Glomerular endothelial cell (primary cell): Measurements from ENCODE around the gene IDE. TPM values are rescaled to one million over a fixed set of nuclear protein-coding genes. Genes with fewer than 3 reads are reported as not detected.

Experiments
- DNase-seq: peaks from one replicate; pipeline ENCODE4 v3.0.0-alpha.2; 2011; ENCODE audit warnings: low read depth, low spot score; ENCODE audit errors: extremely low read depth
- total RNA-seq: library from RNA; depleted of rRNA; stranded (reverse); fragments of >200 nt; gene quantifications from 2 replicates; pipeline ENCODE4 v1.2.3, GENCODE V29; 2015

Gene IDE
- total RNA-seq, 1 donor from 2014 or later, result 30.7 TPM

- no peak for DNase-seq
Measured at GRCh38 chr10:92569071-92569470, 4.8 kb downstream of the IDE start.

- no peak for DNase-seq
Measured at GRCh38 chr10:92567952-92568600, 5.8 kb downstream of the IDE start.

GRCh38 chr10:92562424-92562823, 11.5 kb downstream of the IDE start:
- DNase-seq, result no peak

- no peak for DNase-seq
Measured at GRCh38 chr10:92559046-92559445, 14.8 kb downstream of the IDE start.

GRCh38 chr10:92553959-92554358, 19.9 kb downstream of the IDE start:
- no peak for DNase-seq

GRCh38 chr10:92552310-92552709, 21.6 kb downstream of the IDE start:
- DNase-seq, result no peak

- no peak for DNase-seq
Measured at GRCh38 chr10:92550924-92551323, 23.0 kb downstream of the IDE start.

GRCh38 chr10:92547676-92548075, 26.2 kb downstream of the IDE start:
- no peak for DNase-seq

- no peak for DNase-seq
Measured at GRCh38 chr10:92545556-92545955, 28.3 kb downstream of the IDE start.

- DNase-seq, result no peak
Measured at GRCh38 chr10:92544296-92544695, 29.6 kb downstream of the IDE start.

- no peak for DNase-seq
Measured at GRCh38 chr10:92542458-92542857, 31.4 kb downstream of the IDE start.

GRCh38 chr10:92541583-92541982, 32.3 kb downstream of the IDE start:
- DNase-seq, result no peak

GRCh38 chr10:92538231-92538958, 35.5 kb downstream of the IDE start:
- no peak for DNase-seq

- no peak for DNase-seq
Measured at GRCh38 chr10:92530891-92531535, 42.9 kb downstream of the IDE start.

GRCh38 chr10:92530421-92530820, 43.5 kb downstream of the IDE start:
- DNase-seq, result no peak

- no peak for DNase-seq
Measured at GRCh38 chr10:92527716-92528115, 46.2 kb downstream of the IDE start.

- DNase-seq, result no peak
Measured at GRCh38 chr10:92523639-92524038, 50.3 kb downstream of the IDE start.

GRCh38 chr10:92517034-92517655, 56.7 kb downstream of the IDE start:
- peak; percentile 73 for DNase-seq

GRCh38 chr10:92508866-92509265, 65.0 kb downstream of the IDE start:
- DNase-seq, result no peak

GRCh38 chr10:92506336-92506735, 67.6 kb downstream of the IDE start:
- DNase-seq, result no peak

- DNase-seq, result no peak
Measured at GRCh38 chr10:92505044-92505443, 68.8 kb downstream of the IDE start.
